HG03520 (cell line): ENCODE data around the gene RFX2.
"Not testable (repeated sequence)": the region's sequence is repeated elsewhere in the genome, so short reads cannot be mapped to it uniquely, and the experiment has no call there.

ENCODE experiments used
- ATAC-seq: cut with Tn5 transposase; IDR thresholded peaks from one replicate; pipeline ENCODE4 v1.9.1; 2021; ENCODE audit warnings: mild to moderate bottlenecking, moderate library complexity; ENCODE audit not compliant: unreplicated experiment

RFX2 gene

GRCh38 chr19:6017576-6017975 is 92.7 kb downstream of the RFX2 start:
- no peak for ATAC-seq

GRCh38 chr19:6015841-6016545 is 94.3 kb downstream of the RFX2 start:
- ATAC-seq = no peak

GRCh38 chr19:6014551-6015135 is 95.7 kb downstream of the RFX2 start:
- ATAC-seq = no peak

GRCh38 chr19:6012426-6013170 is 97.7 kb downstream of the RFX2 start:
- ATAC-seq = no peak

GRCh38 chr19:6011794-6012193 is 98.5 kb downstream of the RFX2 start:
- no peak for ATAC-seq

- ATAC-seq = no peak
Measured at GRCh38 chr19:6011206-6011605, 99.1 kb downstream of the RFX2 start.

- ATAC-seq = no peak
Measured at GRCh38 chr19:6010107-6010506, 100.2 kb downstream of the RFX2 start.

GRCh38 chr19:6007866-6008265 is 102.4 kb downstream of the RFX2 start:
- ATAC-seq = no peak

- ATAC-seq = no peak
Measured at GRCh38 chr19:6006896-6007295, 103.4 kb downstream of the RFX2 start.

- not testable (repeated sequence) for ATAC-seq
Measured at GRCh38 chr19:6006070-6006446, 104.2 kb downstream of the RFX2 start.

- ATAC-seq = no peak
Measured at GRCh38 chr19:6005321-6006069, 104.8 kb downstream of the RFX2 start.

- ATAC-seq = no peak
Measured at GRCh38 chr19:6003976-6004375, 106.3 kb downstream of the RFX2 start.

GRCh38 chr19:6002591-6002990 is 107.7 kb downstream of the RFX2 start:
- no peak for ATAC-seq

GRCh38 chr19:6000228-6000847 is 110.0 kb downstream of the RFX2 start:
- no peak for ATAC-seq

- no peak for ATAC-seq
Measured at GRCh38 chr19:5999693-6000092, 110.6 kb downstream of the RFX2 start.

- no peak for ATAC-seq
Measured at GRCh38 chr19:5997371-5997770, 112.9 kb downstream of the RFX2 start.

- ATAC-seq = no peak
Measured at GRCh38 chr19:5996623-5997320, 113.5 kb downstream of the RFX2 start.

- ATAC-seq = no peak
Measured at GRCh38 chr19:5996102-5996501, 114.2 kb downstream of the RFX2 start.

GRCh38 chr19:5995606-5996005 is 114.7 kb downstream of the RFX2 start:
- no peak for ATAC-seq

- no peak for ATAC-seq
Measured at GRCh38 chr19:5994405-5995165, 115.7 kb downstream of the RFX2 start.
